Measurements from ENCODE around the gene SDK1.
"Not testable (repeated sequence)": the region's sequence is repeated elsewhere in the genome, so short reads cannot be mapped to it uniquely, and the experiment has no call there.

The SDK1 gene

GRCh38 chr7:3963768-3964167 is 662.7 kb downstream of the SDK1 start:
- not testable (repeated sequence) for H3K27ac Mint-ChIP-seq; H3K36me3 Mint-ChIP-seq; H3K4me3 Mint-ChIP-seq; H3K9me3 Mint-ChIP-seq (ENCODE audit: low read depth); H3K27me3 Mint-ChIP-seq; H3K4me1 Mint-ChIP-seq (ENCODE audit: low read depth)

GRCh38 chr7:3964980-3965606 is 664.0 kb downstream of the SDK1 start:
- Mint-ChIP-seq H3K36me3 (no peaks in the 10 kb centered on the region), H3K9me3 (ENCODE audit: low read depth) (no peaks in the 10 kb centered on the region), H3K4me1 (ENCODE audit: low read depth) (no peaks in the 10 kb centered on the region), H3K27me3 (no peaks in the 10 kb centered on the region), H3K4me3 (no peak overlapping the region), H3K27ac (no peak overlapping the region)

GRCh38 chr7:3965794-3966395 is 664.8 kb downstream of the SDK1 start:
- Mint-ChIP-seq H3K4me1 (ENCODE audit: low read depth) (no peaks in the 10 kb centered on the region), H3K4me3 (no peak overlapping the region), H3K27me3 (no peaks in the 10 kb centered on the region), H3K9me3 (ENCODE audit: low read depth) (no peaks in the 10 kb centered on the region), H3K27ac (no peak overlapping the region), H3K36me3 (no peaks in the 10 kb centered on the region)

GRCh38 chr7:3968234-3968633 is 667.2 kb downstream of the SDK1 start:
- no peaks in the 10 kb centered on the region for H3K27me3 Mint-ChIP-seq
- H3K4me1 Mint-ChIP-seq (ENCODE audit: low read depth): no peaks in the 10 kb centered on the region
- H3K27ac Mint-ChIP-seq: no peak overlapping the region
- H3K4me3 Mint-ChIP-seq: no peak overlapping the region
- H3K36me3 Mint-ChIP-seq: no peaks in the 10 kb centered on the region
- no peaks in the 10 kb centered on the region for H3K9me3 Mint-ChIP-seq (ENCODE audit: low read depth)

- Mint-ChIP-seq H3K9me3 (ENCODE audit: low read depth) (no peaks in the 10 kb centered on the region), H3K36me3 (no peaks in the 10 kb centered on the region), H3K27ac (no peak overlapping the region), H3K4me1 (ENCODE audit: low read depth) (no peaks in the 10 kb centered on the region), H3K4me3 (no peak overlapping the region), H3K27me3 (no peaks in the 10 kb centered on the region)
Measured at GRCh38 chr7:3969286-3969685, 668.2 kb downstream of the SDK1 start.

GRCh38 chr7:3971323-3971722 is 670.3 kb downstream of the SDK1 start:
- Mint-ChIP-seq H3K4me3 (no peak overlapping the region), H3K9me3 (ENCODE audit: low read depth) (no peaks in the 10 kb centered on the region), H3K27me3 (no peaks in the 10 kb centered on the region), H3K4me1 (ENCODE audit: low read depth) (no peaks in the 10 kb centered on the region), H3K36me3 (no peaks in the 10 kb centered on the region), H3K27ac (no peak overlapping the region)

GRCh38 chr7:3973264-3973663 is 672.2 kb downstream of the SDK1 start:
- H3K9me3 Mint-ChIP-seq (ENCODE audit: low read depth): no peaks in the 10 kb centered on the region
- H3K27ac Mint-ChIP-seq: no peak overlapping the region
- no peaks in the 10 kb centered on the region for H3K27me3 Mint-ChIP-seq
- no peak overlapping the region for H3K4me3 Mint-ChIP-seq
- H3K36me3 Mint-ChIP-seq: no peaks in the 10 kb centered on the region
- no peaks in the 10 kb centered on the region for H3K4me1 Mint-ChIP-seq (ENCODE audit: low read depth)

- Mint-ChIP-seq H3K27ac (no peak overlapping the region), H3K36me3 (no peaks in the 10 kb centered on the region), H3K4me1 (ENCODE audit: low read depth) (no peaks in the 10 kb centered on the region), H3K27me3 (no peaks in the 10 kb centered on the region), H3K9me3 (ENCODE audit: low read depth) (no peaks in the 10 kb centered on the region), H3K4me3 (no peak overlapping the region)
Measured at GRCh38 chr7:3974329-3974728, 673.3 kb downstream of the SDK1 start.

- Mint-ChIP-seq H3K4me1 (ENCODE audit: low read depth) (no peaks in the 10 kb centered on the region), H3K27ac (no peak overlapping the region), H3K36me3 (no peaks in the 10 kb centered on the region), H3K27me3 (no peaks in the 10 kb centered on the region), H3K9me3 (ENCODE audit: low read depth) (no peaks in the 10 kb centered on the region), H3K4me3 (no peak overlapping the region)
Measured at GRCh38 chr7:3975371-3975770, 674.3 kb downstream of the SDK1 start.

GRCh38 chr7:3977391-3977790 is 676.3 kb downstream of the SDK1 start:
- no peak overlapping the region for H3K27ac Mint-ChIP-seq
- H3K9me3 Mint-ChIP-seq (ENCODE audit: low read depth): no peaks in the 10 kb centered on the region
- no peaks in the 10 kb centered on the region for H3K36me3 Mint-ChIP-seq
- H3K4me1 Mint-ChIP-seq (ENCODE audit: low read depth): no peaks in the 10 kb centered on the region
- H3K4me3 Mint-ChIP-seq: no peak overlapping the region
- H3K27me3 Mint-ChIP-seq: no peaks in the 10 kb centered on the region

- no peak overlapping the region for H3K4me3 Mint-ChIP-seq
- no peak overlapping the region for H3K27ac Mint-ChIP-seq
- H3K9me3 Mint-ChIP-seq (ENCODE audit: low read depth): no peaks in the 10 kb centered on the region
- H3K4me1 Mint-ChIP-seq (ENCODE audit: low read depth): no peaks in the 10 kb centered on the region
- no peaks in the 10 kb centered on the region for H3K27me3 Mint-ChIP-seq
- no peaks in the 10 kb centered on the region for H3K36me3 Mint-ChIP-seq
Measured at GRCh38 chr7:3978839-3979238, 677.8 kb downstream of the SDK1 start.

- Mint-ChIP-seq H3K27ac (no peak overlapping the region), H3K9me3 (ENCODE audit: low read depth) (no peaks in the 10 kb centered on the region), H3K27me3 (no peaks in the 10 kb centered on the region), H3K4me1 (ENCODE audit: low read depth) (no peaks in the 10 kb centered on the region), H3K4me3 (no peak overlapping the region), H3K36me3 (no peaks in the 10 kb centered on the region)
Measured at GRCh38 chr7:3979611-3980299, 678.7 kb downstream of the SDK1 start.

GRCh38 chr7:3980300-3980643 is 679.2 kb downstream of the SDK1 start:
- no peaks in the 10 kb centered on the region for H3K36me3 Mint-ChIP-seq

GRCh38 chr7:3981281-3981680 is 680.2 kb downstream of the SDK1 start:
- no peaks in the 10 kb centered on the region for H3K27me3 Mint-ChIP-seq
- H3K4me3 Mint-ChIP-seq: no peak overlapping the region
- no peaks in the 10 kb centered on the region for H3K4me1 Mint-ChIP-seq (ENCODE audit: low read depth)
- no peaks in the 10 kb centered on the region for H3K9me3 Mint-ChIP-seq (ENCODE audit: low read depth)
- no peak overlapping the region for H3K27ac Mint-ChIP-seq
- no peaks in the 10 kb centered on the region for H3K36me3 Mint-ChIP-seq

More at GRCh38 chr7:3980300-3980643, 679.2 kb downstream of the SDK1 start:
- Mint-ChIP-seq H3K4me3 (no peak overlapping the region), H3K27ac (no peak overlapping the region), H3K27me3 (no peaks in the 10 kb centered on the region), H3K9me3 (ENCODE audit: low read depth) (no peaks in the 10 kb centered on the region), H3K4me1 (ENCODE audit: low read depth) (no peaks in the 10 kb centered on the region)

GRCh38 chr7:3984456-3984855 is 683.4 kb downstream of the SDK1 start:
- Mint-ChIP-seq H3K9me3 (ENCODE audit: low read depth) (no peaks in the 10 kb centered on the region), H3K27ac (no peak overlapping the region), H3K4me3 (no peak overlapping the region), H3K36me3 (no peaks in the 10 kb centered on the region), H3K4me1 (ENCODE audit: low read depth) (no peaks in the 10 kb centered on the region), H3K27me3 (no peaks in the 10 kb centered on the region)

- H3K27ac Mint-ChIP-seq: no peak overlapping the region
- no peaks in the 10 kb centered on the region for H3K4me1 Mint-ChIP-seq (ENCODE audit: low read depth)
- H3K27me3 Mint-ChIP-seq: no peaks in the 10 kb centered on the region
- no peaks in the 10 kb centered on the region for H3K36me3 Mint-ChIP-seq
- no peak overlapping the region for H3K4me3 Mint-ChIP-seq
- H3K9me3 Mint-ChIP-seq (ENCODE audit: low read depth): no peaks in the 10 kb centered on the region
Measured at GRCh38 chr7:3986927-3987326, 685.9 kb downstream of the SDK1 start.

All from activated naive CD8-positive, alpha-beta T cell (primary cell).